ENCODE results near the gene CABP7. TPM values are rescaled to one million over a fixed set of nuclear protein-coding genes. Genes with fewer than 3 reads are reported as not detected.
A peak's percentile ranks its signal among the peaks of the same experiment; 100 is the strongest.

CABP7 gene
- total and polyA plus RNA-seq, 2 of the 8 experiments (the other 6 are each of a cell fraction or from before 2014, with no cell fraction given): 0.20 to 0.36 TPM

- TF ChIP-seq NRF1 (IDR thresholded peaks at IDR 0.05; ENCODE audit: low read depth, low read length) (no peak), SIN3A (conservative IDR thresholded peaks at IDR 0.05 in 1 of 2, IDR thresholded peaks at IDR 0.05 in 1 of 2; ENCODE audit: low read depth in 1 of 2, low read length in 2 of 2) (no peak), GABPA (IDR thresholded peaks at IDR 0.05; ENCODE audit: borderline replicate concordance, insufficient read depth, low read length) (peak; percentile 55; the same call in 1 of the 2 replicates), SAP30 (IDR thresholded peaks at IDR 0.05; ENCODE audit: insufficient read depth, insufficient replicate concordance, low read length) (no peak), CTCF (IDR thresholded peaks at IDR 0.05; ENCODE audit: control extremely low read depth in 1 of 3, insufficient read depth in 1 of 3, low read depth in 1 of 3, low read length in 3 of 3) (peak; percentile 78 to 89 (median 89))
Measured at GRCh38 chr22:29689880-29690213, 30.0 kb upstream of the CABP7 start (continued).

All from H1 (cell line).